Tibial nerve (tissue), 4 donors: ENCODE data around the gene TTC39B.

Source experiments
- CTCF ChIP-seq, 5 experiments: fragments of 200-600 bp in 3 of 5; fragments of 450-650 bp in 2 of 5; sonication (generic) in 3 of 5; IDR thresholded peaks; one replicate each; pipeline ENCODE4 v1.5.1; 2016 to 2019; ENCODE audit warnings: antibody characterized with exemption in 5 of 5, mild to moderate bottlenecking in 3 of 5, moderate library complexity in 2 of 5
- EP300 ChIP-seq, 2 donors: sonication (generic); formaldehyde crosslinking; IDR thresholded peaks; one replicate each; pipeline ENCODE4 v1.6.1; 2017; ENCODE audit warnings: antibody characterized with exemption in 2 of 2, mild to moderate bottlenecking in 1 of 2
- POLR2A ChIP-seq, 2 donors: fragments of 450-650 bp; IDR thresholded peaks; one replicate each; pipeline ENCODE4 v1.6.1; 2017; ENCODE audit warnings: antibody characterized with exemption in 2 of 2, mild to moderate bottlenecking in 2 of 2, moderate library complexity in 2 of 2

GRCh38 chr9:15163931-15164330, 143.1 kb downstream of the TTC39B start:
- TF ChIP-seq CTCF (IDR thresholded peaks at IDR 0.05), result no peak
- TF ChIP-seq POLR2A (IDR thresholded peaks at IDR 0.05), result no peak
- no peak for TF ChIP-seq EP300 (IDR thresholded peaks at IDR 0.05)
